Measurements from ENCODE around the gene TACC2. TPM values are rescaled to one million over a fixed set of nuclear protein-coding genes. Genes with fewer than 3 reads are reported as not detected.

TACC2 gene
- total and polyA plus RNA-seq, 4 donors, result 43.3 to 309 (median 127) TPM

GRCh38 chr10:122158362-122158761, 169.4 kb downstream of the TACC2 start:
- Histone ChIP-seq H3K4me1 (ENCODE audit: control insufficient read depth in 5 of 5, insufficient read depth in 5 of 5, low read length in 5 of 5) (peaks cover 2 to 34% (median 8%) of the 10 kb centered on the region in 5 donors), H3K27ac (ENCODE audit: low read depth in 1 of 2, low read length in 1 of 2) (no peak overlapping the region), H3K9ac (ENCODE audit: insufficient read depth in 1 of 2, low read length in 2 of 2) (no peak overlapping the region), H3K27me3 (ENCODE audit: control insufficient read depth in 3 of 3, insufficient read depth in 3 of 3, low read length in 2 of 3) (peaks cover 0 to 2% (median 0%) of the 10 kb centered on the region in 3 donors), H3K36me3 (ENCODE audit: control insufficient read depth in 4 of 4, insufficient read depth in 4 of 4, low read length in 4 of 4) (peaks cover 0 to 12% (median under 1%) of the 10 kb centered on the region in 4 donors), H3K9me3 (ENCODE audit: control insufficient read depth in 4 of 4, insufficient read depth in 3 of 4, low read length in 3 of 4) (no peaks in the 10 kb centered on the region), H3K4me3 (no peak overlapping the region)
- 93 to 97% methylated on average over 4 of the region's 4 CpGs for WGBS, 2 donors
- ATAC-seq (ENCODE audit: insufficient read depth, low FRiP score), result no peak
- TF ChIP-seq CTCF (IDR thresholded peaks at IDR 0.05; ENCODE audit: control extremely low read depth, extremely low read depth), result no peak
- no peak for DNase-seq

GRCh38 chr10:122159141-122159970, 170.4 kb downstream of the TACC2 start:
- H3K4me1 ChIP-seq (ENCODE audit: control insufficient read depth in 5 of 5, insufficient read depth in 5 of 5, low read length in 5 of 5), result peaks cover 4 to 36% (median 9%) of the 10 kb centered on the region in 5 donors
- H3K27ac ChIP-seq (ENCODE audit: low read depth in 1 of 2, low read length in 1 of 2), result no peak overlapping the region
- no peak for ATAC-seq (ENCODE audit: insufficient read depth, low FRiP score)

GRCh38 chr10:122161795-122162194, 172.8 kb downstream of the TACC2 start:
- TF ChIP-seq CTCF (IDR thresholded peaks at IDR 0.05; ENCODE audit: control extremely low read depth, extremely low read depth), result no peak
- H3K4me1 ChIP-seq (ENCODE audit: control insufficient read depth in 5 of 5, insufficient read depth in 5 of 5, low read length in 5 of 5), result peaks cover 0 to 29% (median 10%) of the 10 kb centered on the region in 5 donors
- WGBS, 2 donors, result 76 to 83% methylated on average over 8 of the region's 8 CpGs
- H3K9ac ChIP-seq (ENCODE audit: insufficient read depth in 1 of 2, low read length in 2 of 2), result no peak overlapping the region
- no peak overlapping the region for H3K27ac ChIP-seq (ENCODE audit: low read depth in 1 of 2, low read length in 1 of 2)
- DNase-seq (no peak), ATAC-seq (ENCODE audit: insufficient read depth, low FRiP score) (no peak)
- H3K9me3 ChIP-seq (ENCODE audit: control insufficient read depth in 4 of 4, insufficient read depth in 3 of 4, low read length in 3 of 4), result no peaks in the 10 kb centered on the region
- peaks cover 0 to 14% (median 9%) of the 10 kb centered on the region in 3 donors for H3K27me3 ChIP-seq (ENCODE audit: control insufficient read depth in 3 of 3, insufficient read depth in 3 of 3, low read length in 2 of 3)
- H3K4me3 ChIP-seq, result no peak overlapping the region
- peaks cover 0 to 10% (median under 1%) of the 10 kb centered on the region in 4 donors for H3K36me3 ChIP-seq (ENCODE audit: control insufficient read depth in 4 of 4, insufficient read depth in 4 of 4, low read length in 4 of 4)

More at GRCh38 chr10:122159141-122159970, 170.4 kb downstream of the TACC2 start:
- DNase-seq, result no peak
- Histone ChIP-seq H3K27me3 (ENCODE audit: control insufficient read depth in 3 of 3, insufficient read depth in 3 of 3, low read length in 2 of 3) (peaks cover 0 to 5% (median under 1%) of the 10 kb centered on the region in 3 donors), H3K9me3 (ENCODE audit: control insufficient read depth in 4 of 4, insufficient read depth in 3 of 4, low read length in 3 of 4) (no peaks in the 10 kb centered on the region), H3K9ac (ENCODE audit: insufficient read depth in 1 of 2, low read length in 2 of 2) (no peak overlapping the region), H3K36me3 (ENCODE audit: control insufficient read depth in 4 of 4, insufficient read depth in 4 of 4, low read length in 4 of 4) (peaks cover 0 to 13% (median under 1%) of the 10 kb centered on the region in 4 donors), H3K4me3 (no peak overlapping the region)
- TF ChIP-seq CTCF (IDR thresholded peaks at IDR 0.05; ENCODE audit: control extremely low read depth, extremely low read depth), result no peak
- 65 to 72% methylated on average over 17 of the region's 17 CpGs for WGBS, 2 donors

Measured in lung (tissue), 12 donors.